Endothelial cell of umbilical vein (primary cell): ENCODE measurements around the gene MN1. TPM values are rescaled to one million over a fixed set of nuclear protein-coding genes. Genes with fewer than 3 reads are reported as not detected.

ENCODE experiments used
- BruUV-seq: library from RNA; stranded (reverse); fragments of 400-500 nt; replicated peaks from 2 replicates; lab custom pipeline; 2021; lab: Mats Ljungman, UMichigan
- CTCF ChIA-PET: fragments of 300-600, 350-600 bp; sonication (Branson Sonifier 250); formaldehyde crosslinking; loops from one replicate; lab custom pipeline; 2021; ENCODE audit warnings: antibody characterized with exemption, inconsistent platforms; lab: Charles Lee
- POLR2A ChIA-PET: fragments of 300-600, 350-600 bp; sonication (Branson Sonifier 250); formaldehyde crosslinking; loops from one replicate; lab custom pipeline; 2021; ENCODE audit warnings: antibody characterized with exemption, inconsistent platforms; lab: Charles Lee
- DNase-seq: peaks from one replicate; pipeline ENCODE4 v3.0.0-alpha.2; 2011; ENCODE audit warnings: low read depth, low spot score
- FAIRE-seq: peaks from 2 replicates; lab custom pipeline; 2011; peaks lifted over from hg19 to GRCh38; lab: Jason Lieb, UNC
- H2AFZ ChIP-seq: 2 replicates; pipeline ENCODE4 v1.6.0; 2012; ENCODE audit warnings: low read depth, low read length, control low read depth, inconsistent platforms
- H3K27ac ChIP-seq: 2 replicates; pipeline ENCODE4 v1.5.1; 2011; ENCODE audit warnings: low read depth, mild to moderate bottlenecking, control low read depth, low read length, moderate library complexity; ENCODE audit not compliant: insufficient read depth
- H3K27me3 ChIP-seq, 2 experiments: 2 replicates each; pipeline versions ENCODE4 v1.6.0 to v1.6.1; 2011; ENCODE audit warnings: low read length in 2 of 2, mixed read lengths in 1 of 2; ENCODE audit not compliant: control insufficient read depth in 2 of 2, insufficient read depth in 2 of 2
- H3K36me3 ChIP-seq, 2 experiments: 2 replicates in 1 of 2; 3 replicates in 1 of 2; pipeline ENCODE4 v1.5.1; 2011; ENCODE audit warnings: low read length in 2 of 2, mild to moderate bottlenecking in 1 of 2, moderate library complexity in 1 of 2; ENCODE audit not compliant: control insufficient read depth in 2 of 2, insufficient read depth in 2 of 2; ENCODE audit errors: extremely low read depth in 1 of 2
- H3K4me1 ChIP-seq: 3 replicates; pipeline ENCODE4 v1.5.1; 2011; ENCODE audit warnings: mild to moderate bottlenecking, low read length; ENCODE audit not compliant: control insufficient read depth, insufficient read depth; ENCODE audit errors: extremely low read depth
- H3K4me2 ChIP-seq: 2 replicates; pipeline ENCODE4 v1.6.1; 2011; ENCODE audit warnings: low read length, control low read depth, mixed read lengths; ENCODE audit not compliant: insufficient read depth
- H3K4me3 ChIP-seq, 3 experiments: fragments of 200-600 bp in 1 of 3; sonication (generic), shearing (Covaris generic) in 1 of 3; replicated peaks in 1 of 3; 2 replicates each; pipeline ENCODE4 v1.5.1; 2011 to 2016; ENCODE audit warnings: control low read depth in 3 of 3, low read length in 3 of 3, mild to moderate bottlenecking in 2 of 3, inconsistent platforms in 1 of 3, low read depth in 1 of 3, moderate library complexity in 1 of 3; ENCODE audit not compliant: insufficient read depth in 1 of 3
- H3K79me2 ChIP-seq: 2 replicates; pipeline ENCODE4 v1.6.0; 2012; ENCODE audit warnings: low read length, inconsistent platforms; ENCODE audit not compliant: control insufficient read depth, insufficient read depth
- H3K9ac ChIP-seq: replicated peaks from 2 replicates; pipeline ENCODE3; 2011; ENCODE audit warnings: low read length, control low read depth; ENCODE audit not compliant: insufficient read depth; ENCODE audit errors: extremely low read depth
- H3K9me1 ChIP-seq: replicated peaks from 3 replicates; pipeline ENCODE4 v1.6.0; 2011; ENCODE audit warnings: mild to moderate bottlenecking, low read length; ENCODE audit not compliant: control insufficient read depth, insufficient read depth; ENCODE audit errors: extremely low read depth
- H3K9me3 ChIP-seq: replicated peaks from 2 replicates; pipeline ENCODE4 v1.5.1; 2012; ENCODE audit warnings: low read length, inconsistent platforms; ENCODE audit not compliant: control insufficient read depth, insufficient read depth
- H4K20me1 ChIP-seq: replicated peaks from 2 replicates; pipeline ENCODE3; 2011; ENCODE audit warnings: mild to moderate bottlenecking, low read length; ENCODE audit not compliant: control insufficient read depth, insufficient read depth; ENCODE audit errors: extremely low read depth
- EZH2 ChIP-seq: IDR thresholded peaks from 2 replicates; pipeline ENCODE4 v1.6.1; 2012; ENCODE audit warnings: borderline replicate concordance, low read depth, mild to moderate bottlenecking, moderate library complexity, low read length, inconsistent platforms; ENCODE audit not compliant: severe bottlenecking
- FOS ChIP-seq: IDR thresholded peaks from 2 replicates; pipeline ENCODE4 v1.6.1; 2011; ENCODE audit warnings: mild to moderate bottlenecking, low read length, moderate library complexity, borderline replicate concordance; ENCODE audit not compliant: insufficient read depth
- GATA2 ChIP-seq: IDR thresholded peaks from 2 replicates; pipeline ENCODE4 v1.7.0; 2011; ENCODE audit warnings: low read depth, mild to moderate bottlenecking, moderate library complexity, mixed read lengths, low read length; ENCODE audit not compliant: insufficient read length, insufficient read depth
- JUN ChIP-seq: IDR thresholded peaks from 2 replicates; pipeline ENCODE4 v1.6.1; 2011; ENCODE audit warnings: borderline replicate concordance, low read depth; ENCODE audit not compliant: insufficient read length, insufficient read depth
- MYC ChIP-seq: IDR thresholded peaks from one replicate; pipeline ENCODE4 v1.6.1; 2011; ENCODE audit warnings: mild to moderate bottlenecking, low read depth, low read length
- POLR2A ChIP-seq: IDR thresholded peaks from 2 replicates; pipeline ENCODE4 v1.6.1; 2012; ENCODE audit warnings: low read depth, mild to moderate bottlenecking, control low read depth, low read length
- POLR2AphosphoS5 ChIP-seq: IDR thresholded peaks from 2 replicates; pipeline ENCODE4 v1.6.1; 2012; ENCODE audit warnings: low read depth, mild to moderate bottlenecking, control low read depth, low read length, moderate library complexity; ENCODE audit not compliant: insufficient read depth
- dilution Hi-C: fragments of 300-500 bp; cut with MboI; formaldehyde crosslinking; loops from one replicate; pipeline ENCODE4 v1.15.0; 2019; ENCODE audit warnings: low sequenced_read_pairs; ENCODE audit not compliant: extremely low pct_ligation_motif_present
- intact Hi-C: fragments of 100-400 bp; cut with micrococcal nuclease; formaldehyde crosslinking; loops from one replicate; pipeline ENCODE4 v1.10.0; 2022
- polyA plus RNA-seq, 4 experiments: library from polyadenylated mRNA; depleted of rRNA in 3 of 4; stranded (reverse) in 3 of 4; unstranded in 1 of 4; fragments of >200 nt; gene quantifications; 2 replicates each; pipeline versions ENCODE4 v1.2.1 to v1.2.3, GENCODE V29; 2011 to 2012; ENCODE audit warnings: missing spikeins in 1 of 4
- total RNA-seq: library from RNA; stranded (reverse); gene quantifications from 2 replicates; pipeline ENCODE4 v1.2.3, GENCODE V29; 2021
- TF ChIP-seq, protein P1 (sequence below), 2 donors: IDR thresholded peaks; 1 replicate in 1 of 2; 2 replicates in 1 of 2; pipeline ENCODE4 v1.5.1; 2011; ENCODE audit warnings: low read length in 2 of 2, mild to moderate bottlenecking in 2 of 2, moderate library complexity in 2 of 2, control low read depth in 1 of 2, inconsistent platforms in 1 of 2, low read depth in 1 of 2; ENCODE audit not compliant: insufficient read depth in 1 of 2; ENCODE audit errors: extremely low read depth in 1 of 2
- TF ChIP-seq, protein P2 (sequence below): IDR thresholded peaks from 2 replicates; pipeline ENCODE4 v1.6.1; 2011; ENCODE audit not compliant: insufficient read depth, insufficient read length

Gene MN1
- total and polyA plus RNA-seq, 2 donors (not counting 3 experiments of a cell fraction or from before 2014, with no cell fraction given) = 3.8 to 5.2 TPM

DNA sequence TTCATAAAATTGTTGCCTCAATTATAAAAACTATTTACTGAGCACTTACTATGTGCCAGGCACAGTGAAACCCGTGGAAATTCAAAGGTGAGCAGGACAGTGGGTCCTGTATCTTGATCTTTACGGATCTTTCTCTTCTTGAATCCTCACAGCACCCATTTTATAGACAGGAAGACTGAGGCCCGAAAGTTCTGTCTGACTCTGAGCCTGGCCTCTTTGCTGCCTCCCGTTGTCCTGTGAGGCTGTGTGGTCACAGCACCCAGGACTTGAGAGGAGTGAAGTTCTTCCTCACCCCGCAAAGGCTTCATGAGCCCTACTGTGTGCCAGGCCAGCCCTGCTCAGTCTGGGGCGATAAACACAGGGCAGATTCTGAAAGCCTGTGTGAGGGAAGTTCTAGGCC lies 13.4 kb upstream of the MN1 start:
- dilution Hi-C loops = no loop called here
- POLR2A ChIA-PET = no interaction called here

More for the DNA sequence above, 13.4 kb upstream of the MN1 start:
- DNase-seq (no peak), FAIRE-seq (no peak)
- no peaks in the 10 kb centered on the region for H3K36me3 ChIP-seq
- H3K9me1 ChIP-seq = no peaks in the 10 kb centered on the region
- no peak overlapping the region for H3K4me2 ChIP-seq
- H3K9me3 ChIP-seq = no peaks in the 10 kb centered on the region
- TF ChIP-seq MYC (no peak), FOS (no peak), JUN (no peak), POLR2AphosphoS5 (no peak), GATA2 (no peak), EZH2 (no peak), POLR2A (no peak)
- TF ChIP-seq, protein P1, sequence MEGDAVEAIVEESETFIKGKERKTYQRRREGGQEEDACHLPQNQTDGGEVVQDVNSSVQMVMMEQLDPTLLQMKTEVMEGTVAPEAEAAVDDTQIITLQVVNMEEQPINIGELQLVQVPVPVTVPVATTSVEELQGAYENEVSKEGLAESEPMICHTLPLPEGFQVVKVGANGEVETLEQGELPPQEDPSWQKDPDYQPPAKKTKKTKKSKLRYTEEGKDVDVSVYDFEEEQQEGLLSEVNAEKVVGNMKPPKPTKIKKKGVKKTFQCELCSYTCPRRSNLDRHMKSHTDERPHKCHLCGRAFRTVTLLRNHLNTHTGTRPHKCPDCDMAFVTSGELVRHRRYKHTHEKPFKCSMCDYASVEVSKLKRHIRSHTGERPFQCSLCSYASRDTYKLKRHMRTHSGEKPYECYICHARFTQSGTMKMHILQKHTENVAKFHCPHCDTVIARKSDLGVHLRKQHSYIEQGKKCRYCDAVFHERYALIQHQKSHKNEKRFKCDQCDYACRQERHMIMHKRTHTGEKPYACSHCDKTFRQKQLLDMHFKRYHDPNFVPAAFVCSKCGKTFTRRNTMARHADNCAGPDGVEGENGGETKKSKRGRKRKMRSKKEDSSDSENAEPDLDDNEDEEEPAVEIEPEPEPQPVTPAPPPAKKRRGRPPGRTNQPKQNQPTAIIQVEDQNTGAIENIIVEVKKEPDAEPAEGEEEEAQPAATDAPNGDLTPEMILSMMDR (IDR thresholded peaks at IDR 0.05; ENCODE audit: extremely low read depth in 1 of 2, insufficient read depth in 1 of 2, low read depth in 1 of 2, low read length in 2 of 2) = no peak
- TF ChIP-seq, protein P2, sequence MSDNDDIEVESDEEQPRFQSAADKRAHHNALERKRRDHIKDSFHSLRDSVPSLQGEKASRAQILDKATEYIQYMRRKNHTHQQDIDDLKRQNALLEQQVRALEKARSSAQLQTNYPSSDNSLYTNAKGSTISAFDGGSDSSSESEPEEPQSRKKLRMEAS = no peak
- BruUV-seq = no TSS peak
- intact Hi-C loops = no loop called here
- CTCF ChIA-PET = no interaction called here
- H3K4me3 ChIP-seq = no peak overlapping the region
- no peak overlapping the region for H3K9ac ChIP-seq
- H4K20me1 ChIP-seq = no peaks in the 10 kb centered on the region
- H3K27ac ChIP-seq = no peak overlapping the region
- H3K79me2 ChIP-seq = no peaks in the 10 kb centered on the region
- H2AFZ ChIP-seq = no peak overlapping the region
- peaks cover 0 to 2% of the 10 kb centered on the region in 2 experiments for H3K27me3 ChIP-seq
- peaks cover 5% of the 10 kb centered on the region for H3K4me1 ChIP-seq
